GM12878 (cell line): ENCODE data around the gene MYOZ1. TPM values are rescaled to one million over a fixed set of nuclear protein-coding genes. Genes with fewer than 3 reads are reported as not detected.

ENCODE experiments used
- polyA plus RNA-seq, 11 experiments: library from polyadenylated mRNA; depleted of rRNA in 4 of 11; unstranded in 6 of 11; stranded (reverse) in 5 of 11; fragments of >200 nt; fragmentation: Nextera tagmentation in 4 of 11; fragmentation: Illumina TruSeq in 1 of 11; extraction: Ambion mirVana in 4 of 11; extraction: Trizol in 1 of 11; gene quantifications; 1 replicate in 1 of 11; 2 replicates in 10 of 11; pipeline versions ENCODE4 v1.2.1 to v1.2.3, GENCODE V29; 2011 to 2016; ENCODE audit warnings: inconsistent platforms in 2 of 11, missing spikeins in 2 of 11, low read depth in 1 of 11
- total RNA-seq, 4 experiments: library from RNA; depleted of rRNA in 3 of 4; stranded (reverse); fragments of >200 nt in 3 of 4; fragmentation: Illumina TruSeq in 1 of 4; extraction: Trizol in 1 of 4; gene quantifications; 2 replicates each; pipeline versions ENCODE4 v1.2.1 to v1.2.3, GENCODE V29; 2013 to 2021
- TF ChIP-seq, protein P1 (sequence below): fragments of 450-650 bp; IDR thresholded peaks from 2 replicates; pipeline ENCODE4 v1.6.1; 2017; ENCODE audit warnings: mild to moderate bottlenecking
- TF ChIP-seq, protein P2 (sequence below): fragments of 450-650 bp; IDR thresholded peaks from 2 replicates; pipeline ENCODE4 v1.6.1; 2018; ENCODE audit warnings: borderline replicate concordance, mild to moderate bottlenecking; ENCODE audit not compliant: partially characterized antibody

MYOZ1 gene
- total and polyA plus RNA-seq, 10 of the 15 experiments (the other 5 are each of a cell fraction or from before 2014, with no cell fraction given), result 0.05 to 2.0 (median 0.62) TPM

DNA sequence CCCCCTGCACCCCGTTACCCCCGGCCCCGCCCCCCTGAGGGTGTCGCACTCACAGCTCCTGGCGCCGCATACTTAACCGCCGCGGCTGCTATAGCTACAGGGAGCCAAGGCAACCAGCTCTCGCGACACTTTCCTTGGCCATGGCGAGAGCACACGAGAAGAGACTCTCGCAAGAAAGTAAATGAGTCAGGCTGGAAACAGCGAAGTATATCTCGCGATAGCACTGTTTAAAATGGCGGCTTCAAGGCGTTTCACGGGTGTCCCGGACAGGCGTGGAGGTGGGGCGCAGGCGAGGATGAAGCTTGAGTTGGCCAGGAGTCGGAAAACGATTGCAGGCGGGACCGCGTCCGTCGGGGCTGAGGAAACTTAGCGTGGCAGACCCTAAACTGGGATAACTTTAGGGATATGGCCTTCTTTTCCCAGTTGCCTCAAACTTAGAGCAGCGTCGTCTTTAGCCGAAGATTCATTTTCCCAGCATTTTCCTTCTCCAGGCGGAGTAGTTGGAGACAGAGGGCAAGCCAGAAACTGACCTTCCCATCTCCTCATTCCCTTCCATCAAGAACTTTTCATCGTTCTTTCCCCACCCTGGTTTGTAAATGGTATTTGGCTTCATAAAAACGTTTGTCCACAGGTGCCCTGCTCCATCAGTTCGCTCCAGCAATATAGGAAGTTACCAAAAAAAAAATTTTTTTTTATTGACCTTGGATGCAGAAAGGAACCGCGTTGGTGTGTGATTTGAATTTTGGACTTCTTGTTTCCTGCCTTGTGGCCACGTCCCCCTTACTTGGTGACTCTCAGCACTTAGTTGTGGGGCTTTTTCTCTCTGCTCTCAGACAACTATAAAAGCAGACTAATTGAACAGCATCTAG is 15.2 kb downstream of the MYOZ1 start (continued):
- TF ChIP-seq, protein P1, sequence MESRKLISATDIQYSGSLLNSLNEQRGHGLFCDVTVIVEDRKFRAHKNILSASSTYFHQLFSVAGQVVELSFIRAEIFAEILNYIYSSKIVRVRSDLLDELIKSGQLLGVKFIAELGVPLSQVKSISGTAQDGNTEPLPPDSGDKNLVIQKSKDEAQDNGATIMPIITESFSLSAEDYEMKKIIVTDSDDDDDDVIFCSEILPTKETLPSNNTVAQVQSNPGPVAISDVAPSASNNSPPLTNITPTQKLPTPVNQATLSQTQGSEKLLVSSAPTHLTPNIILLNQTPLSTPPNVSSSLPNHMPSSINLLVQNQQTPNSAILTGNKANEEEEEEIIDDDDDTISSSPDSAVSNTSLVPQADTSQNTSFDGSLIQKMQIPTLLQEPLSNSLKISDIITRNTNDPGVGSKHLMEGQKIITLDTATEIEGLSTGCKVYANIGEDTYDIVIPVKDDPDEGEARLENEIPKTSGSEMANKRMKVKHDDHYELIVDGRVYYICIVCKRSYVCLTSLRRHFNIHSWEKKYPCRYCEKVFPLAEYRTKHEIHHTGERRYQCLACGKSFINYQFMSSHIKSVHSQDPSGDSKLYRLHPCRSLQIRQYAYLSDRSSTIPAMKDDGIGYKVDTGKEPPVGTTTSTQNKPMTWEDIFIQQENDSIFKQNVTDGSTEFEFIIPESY, result 0 out of 2 replicates have a peak, but pooled peaks have one; percentile 19
- TF ChIP-seq, protein P2, sequence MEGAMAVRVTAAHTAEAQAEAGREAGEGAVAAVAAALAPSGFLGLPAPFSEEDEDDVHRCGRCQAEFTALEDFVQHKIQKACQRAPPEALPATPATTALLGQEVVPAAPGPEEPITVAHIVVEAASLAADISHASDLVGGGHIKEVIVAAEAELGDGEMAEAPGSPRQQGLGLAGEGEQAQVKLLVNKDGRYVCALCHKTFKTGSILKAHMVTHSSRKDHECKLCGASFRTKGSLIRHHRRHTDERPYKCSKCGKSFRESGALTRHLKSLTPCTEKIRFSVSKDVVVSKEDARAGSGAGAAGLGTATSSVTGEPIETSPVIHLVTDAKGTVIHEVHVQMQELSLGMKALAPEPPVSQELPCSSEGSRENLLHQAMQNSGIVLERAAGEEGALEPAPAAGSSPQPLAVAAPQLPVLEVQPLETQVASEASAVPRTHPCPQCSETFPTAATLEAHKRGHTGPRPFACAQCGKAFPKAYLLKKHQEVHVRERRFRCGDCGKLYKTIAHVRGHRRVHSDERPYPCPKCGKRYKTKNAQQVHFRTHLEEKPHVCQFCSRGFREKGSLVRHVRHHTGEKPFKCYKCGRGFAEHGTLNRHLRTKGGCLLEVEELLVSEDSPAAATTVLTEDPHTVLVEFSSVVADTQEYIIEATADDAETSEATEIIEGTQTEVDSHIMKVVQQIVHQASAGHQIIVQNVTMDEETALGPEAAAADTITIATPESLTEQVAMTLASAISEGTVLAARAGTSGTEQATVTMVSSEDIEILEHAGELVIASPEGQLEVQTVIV, result peak; percentile 82
